ENCODE results near the gene TSLP.
A peak's percentile ranks its signal among the peaks of the same experiment; 100 is the strongest.

The TSLP gene

GRCh38 chr5:111070272-111071134 lies 1.0 kb upstream of the TSLP start:
- TF ChIP-seq, protein P1, sequence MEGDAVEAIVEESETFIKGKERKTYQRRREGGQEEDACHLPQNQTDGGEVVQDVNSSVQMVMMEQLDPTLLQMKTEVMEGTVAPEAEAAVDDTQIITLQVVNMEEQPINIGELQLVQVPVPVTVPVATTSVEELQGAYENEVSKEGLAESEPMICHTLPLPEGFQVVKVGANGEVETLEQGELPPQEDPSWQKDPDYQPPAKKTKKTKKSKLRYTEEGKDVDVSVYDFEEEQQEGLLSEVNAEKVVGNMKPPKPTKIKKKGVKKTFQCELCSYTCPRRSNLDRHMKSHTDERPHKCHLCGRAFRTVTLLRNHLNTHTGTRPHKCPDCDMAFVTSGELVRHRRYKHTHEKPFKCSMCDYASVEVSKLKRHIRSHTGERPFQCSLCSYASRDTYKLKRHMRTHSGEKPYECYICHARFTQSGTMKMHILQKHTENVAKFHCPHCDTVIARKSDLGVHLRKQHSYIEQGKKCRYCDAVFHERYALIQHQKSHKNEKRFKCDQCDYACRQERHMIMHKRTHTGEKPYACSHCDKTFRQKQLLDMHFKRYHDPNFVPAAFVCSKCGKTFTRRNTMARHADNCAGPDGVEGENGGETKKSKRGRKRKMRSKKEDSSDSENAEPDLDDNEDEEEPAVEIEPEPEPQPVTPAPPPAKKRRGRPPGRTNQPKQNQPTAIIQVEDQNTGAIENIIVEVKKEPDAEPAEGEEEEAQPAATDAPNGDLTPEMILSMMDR (IDR thresholded peaks at IDR 0.05; ENCODE audit: low read depth, low read length, missing control alignments), result peak; percentile 30
- Histone ChIP-seq H3K36me3 (replicated peaks) (no peaks in the 10 kb centered on the region), H3K27ac (no peak overlapping the region), H3K4me3 (ENCODE audit: low read depth, low read length) (peak overlapping the region; percentile 48), H3K27me3 (replicated peaks) (no peaks in the 10 kb centered on the region)
- DNase-seq, result no peak
- in situ Hi-C loops (cut with HindIII; ENCODE audit: low pct_ligation_motif_present, low sequenced_read_pairs), result no loop called here

DNA sequence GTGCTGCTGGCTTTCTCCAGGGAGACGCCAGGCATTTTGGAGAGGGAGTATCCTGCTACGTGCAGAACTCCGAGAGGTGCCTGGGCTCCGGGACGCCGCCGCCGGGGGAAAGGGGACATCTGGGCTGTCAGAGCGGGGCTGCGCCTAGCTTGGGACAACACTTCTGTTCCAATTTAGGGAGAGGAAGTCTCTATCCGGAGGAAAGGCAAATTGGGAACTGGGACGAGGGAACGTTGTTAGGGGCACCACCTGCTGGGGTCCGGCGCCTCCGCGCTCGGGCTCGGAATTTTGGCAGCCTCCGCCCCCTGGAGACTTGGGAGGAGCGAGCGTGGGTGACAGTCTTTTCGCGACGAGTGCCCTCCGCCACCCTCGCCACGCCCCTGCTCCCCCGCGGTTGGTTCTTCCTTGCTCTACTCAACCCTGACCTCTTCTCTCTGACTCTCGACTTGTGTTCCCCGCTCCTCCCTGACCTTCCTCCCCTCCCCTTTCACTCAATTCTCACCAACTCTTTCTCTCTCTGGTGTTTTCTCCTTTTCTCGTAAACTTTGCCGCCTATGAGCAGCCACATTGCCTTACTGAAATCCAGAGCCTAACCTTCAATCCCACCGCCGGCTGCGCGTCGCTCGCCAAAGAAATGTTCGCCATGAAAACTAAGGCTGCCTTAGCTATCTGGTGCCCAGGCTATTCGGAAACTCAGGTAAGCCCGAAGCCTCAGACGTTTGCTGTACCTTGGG lies 1.6 kb downstream of the TSLP start:
- in situ Hi-C loops (cut with HindIII; ENCODE audit: low pct_ligation_motif_present, low sequenced_read_pairs), result no loop called here
- no peak overlapping the region for H3K27ac ChIP-seq
- no peaks in the 10 kb centered on the region for H3K27me3 ChIP-seq (replicated peaks)

DNA sequence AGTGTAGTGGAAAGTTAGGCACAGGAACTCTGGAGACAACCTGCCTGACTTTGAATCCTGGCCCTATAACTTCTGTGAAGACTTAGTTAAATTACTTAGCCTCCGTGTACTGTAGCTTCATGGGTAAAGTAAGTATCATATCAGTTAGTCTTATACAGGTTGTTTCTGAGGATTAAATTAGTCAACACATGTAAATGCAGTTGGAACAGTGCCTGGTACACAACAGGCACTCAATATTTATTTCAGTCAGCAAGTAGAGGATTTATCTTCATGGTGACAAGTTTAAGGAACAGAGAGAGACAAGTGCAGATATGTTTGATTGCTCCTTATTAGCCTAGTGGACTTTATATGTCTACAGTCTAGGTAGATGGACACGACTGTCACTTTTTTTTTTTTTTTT lies 2.7 kb downstream of the TSLP start:
- TF ChIP-seq, protein P1 (IDR thresholded peaks at IDR 0.05; ENCODE audit: low read depth, low read length, missing control alignments), result no peak
- in situ Hi-C loops (cut with HindIII; ENCODE audit: low pct_ligation_motif_present, low sequenced_read_pairs), result no loop called here
- H3K27ac ChIP-seq, result no peak overlapping the region
- peak overlapping the region; percentile 60 for H3K4me3 ChIP-seq (ENCODE audit: low read depth, low read length)
- no peaks in the 10 kb centered on the region for H3K36me3 ChIP-seq (replicated peaks)
- H3K27me3 ChIP-seq (replicated peaks), result no peaks in the 10 kb centered on the region
- no peak for DNase-seq

More for the DNA sequence above, 1.6 kb downstream of the TSLP start:
- H3K4me3 ChIP-seq (ENCODE audit: low read depth, low read length), result peak overlapping the region; percentile 60
- DNase-seq, result no peak
- TF ChIP-seq, protein P1 (IDR thresholded peaks at IDR 0.05; ENCODE audit: low read depth, low read length, missing control alignments), result peak; percentile 21
- H3K36me3 ChIP-seq (replicated peaks), result no peaks in the 10 kb centered on the region

DNA sequence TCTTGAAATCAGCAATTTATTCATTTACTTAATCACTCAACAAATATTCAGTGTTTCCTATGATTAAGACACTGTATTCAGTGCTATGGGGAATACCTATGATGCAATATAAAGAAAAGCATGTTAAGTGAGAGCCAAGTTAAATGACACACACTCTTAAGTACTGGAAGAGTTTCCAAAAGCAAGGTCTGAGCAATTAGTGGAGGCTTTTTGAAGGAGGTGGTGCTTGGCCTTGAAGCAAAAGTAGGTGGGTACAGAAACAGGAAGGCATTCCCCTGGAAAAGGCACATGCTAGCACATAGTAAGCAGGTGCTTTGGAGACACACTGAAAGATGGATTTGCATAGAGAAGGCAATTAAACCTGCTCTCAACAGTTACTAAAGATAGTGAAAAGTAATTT lies 4.0 kb downstream of the TSLP start:
- Histone ChIP-seq H3K36me3 (replicated peaks) (no peaks in the 10 kb centered on the region), H3K4me3 (ENCODE audit: low read depth, low read length) (no peak overlapping the region), H3K27ac (no peak overlapping the region), H3K27me3 (replicated peaks) (no peaks in the 10 kb centered on the region)
- in situ Hi-C loops (cut with HindIII; ENCODE audit: low pct_ligation_motif_present, low sequenced_read_pairs), result no loop called here
- DNase-seq, result no peak
- TF ChIP-seq, protein P1 (IDR thresholded peaks at IDR 0.05; ENCODE audit: low read depth, low read length, missing control alignments), result no peak

GRCh38 chr5:111076091-111076490 lies 4.6 kb downstream of the TSLP start:
- Histone ChIP-seq H3K27ac (no peak overlapping the region), H3K27me3 (replicated peaks) (no peaks in the 10 kb centered on the region), H3K36me3 (replicated peaks) (no peaks in the 10 kb centered on the region), H3K4me3 (ENCODE audit: low read depth, low read length) (no peak overlapping the region)
- TF ChIP-seq, protein P1 (IDR thresholded peaks at IDR 0.05; ENCODE audit: low read depth, low read length, missing control alignments), result no peak
- in situ Hi-C loops (cut with HindIII; ENCODE audit: low pct_ligation_motif_present, low sequenced_read_pairs), result no loop called here
- DNase-seq, result no peak
